ENCODE results near the gene RYR1.

The RYR1 gene

DNA sequence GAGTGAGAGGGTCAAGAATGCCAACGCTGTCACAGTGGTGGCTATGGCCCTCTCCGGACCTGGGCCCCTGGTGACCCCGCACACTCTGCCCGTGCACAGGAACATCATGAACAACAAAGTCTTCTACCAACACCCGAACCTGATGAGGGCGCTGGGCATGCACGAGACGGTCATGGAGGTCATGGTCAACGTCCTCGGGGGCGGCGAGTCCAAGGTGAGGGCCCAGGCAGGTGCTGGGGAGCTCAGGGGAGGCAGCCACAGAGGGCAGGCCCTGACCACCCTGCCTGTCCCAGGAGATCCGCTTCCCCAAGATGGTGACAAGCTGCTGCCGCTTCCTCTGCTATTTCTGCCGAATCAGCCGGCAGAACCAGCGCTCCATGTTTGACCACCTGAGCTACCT is 62.6 kb downstream of the RYR1 start:
- TF ChIP-seq ZFX (IDR thresholded peaks at IDR 0.05), result no peak
- TF ChIP-seq CTCF (conservative IDR thresholded peaks at IDR 0.05), result no peak
- H3K27ac ChIP-seq, result no peak overlapping the region

DNA sequence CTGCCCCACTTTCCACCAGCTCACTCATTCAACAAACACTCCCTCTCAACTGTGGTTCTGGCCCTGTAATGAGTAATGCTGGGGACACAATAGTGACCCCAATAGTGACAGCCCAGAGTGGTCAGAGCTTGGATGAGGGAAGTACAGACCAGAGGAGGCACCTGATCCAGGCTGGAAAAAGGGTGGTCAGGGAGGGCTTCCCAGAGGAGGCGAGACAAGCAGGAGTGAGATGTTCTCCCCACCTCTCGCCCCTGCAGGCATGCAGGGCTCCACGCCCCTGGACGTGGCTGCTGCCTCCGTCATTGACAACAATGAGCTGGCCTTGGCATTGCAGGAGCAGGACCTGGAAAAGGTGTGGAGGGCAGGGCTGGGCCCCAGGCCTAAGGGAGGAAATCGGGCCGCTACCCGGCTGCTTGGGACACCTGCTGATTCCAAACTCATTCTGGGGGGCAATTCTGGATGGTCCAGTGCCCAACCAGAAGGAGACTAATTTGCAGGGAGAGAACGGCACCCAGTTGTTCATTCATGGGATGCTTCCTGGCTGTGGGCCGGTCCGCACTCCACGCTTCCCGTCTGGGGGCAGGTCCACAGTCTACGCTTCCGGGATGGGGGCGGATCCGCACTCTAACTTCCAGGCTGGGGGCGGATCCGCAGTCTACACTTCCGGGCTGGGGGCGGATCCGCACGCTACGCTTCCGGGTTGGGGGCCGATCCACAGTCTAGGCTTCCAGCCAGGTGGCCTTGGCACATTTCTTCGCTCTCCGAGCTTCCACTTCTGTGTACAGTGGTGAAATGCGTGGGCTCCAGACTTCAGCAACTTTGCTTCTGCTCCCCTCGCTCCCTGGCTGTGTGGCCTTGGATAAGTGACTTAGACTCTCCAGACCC is 63.4 kb downstream of the RYR1 start:
- TF ChIP-seq CTCF (conservative IDR thresholded peaks at IDR 0.05), result no peak
- no peak for TF ChIP-seq ZFX (IDR thresholded peaks at IDR 0.05)
- H3K27ac ChIP-seq, result no peak overlapping the region

DNA sequence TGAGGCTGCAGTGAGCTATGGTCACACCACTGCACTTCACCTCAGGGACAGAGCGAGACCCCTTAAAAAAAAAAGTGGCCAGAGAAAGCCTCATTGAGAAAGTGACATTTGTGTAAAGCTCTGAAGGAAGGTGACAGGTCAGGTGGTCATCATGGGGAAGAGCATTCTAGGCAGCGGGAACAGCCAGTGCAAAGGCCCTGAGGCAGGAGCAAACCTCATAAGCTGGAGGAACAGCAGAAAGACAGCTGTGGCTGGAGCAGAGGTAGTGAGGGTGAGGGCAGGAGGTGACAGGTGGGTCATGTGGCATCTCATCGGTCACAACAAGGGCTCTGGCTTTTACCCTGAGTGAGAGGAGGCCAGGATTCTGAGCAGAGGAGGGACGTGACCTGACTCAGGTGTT is 64.4 kb downstream of the RYR1 start:
- TF ChIP-seq ZFX (IDR thresholded peaks at IDR 0.05) (no peak), CTCF (conservative IDR thresholded peaks at IDR 0.05) (no peak)
- no peak overlapping the region for H3K27ac ChIP-seq

- no peak overlapping the region for H3K27ac ChIP-seq
- TF ChIP-seq ZFX (IDR thresholded peaks at IDR 0.05), result no peak
- no peak for TF ChIP-seq CTCF (conservative IDR thresholded peaks at IDR 0.05)
Measured at GRCh38 chr19:38499532-38499931, 66.0 kb downstream of the RYR1 start.

GRCh38 chr19:38500450-38500849 is 67.0 kb downstream of the RYR1 start:
- H3K27ac ChIP-seq, result no peak overlapping the region
- TF ChIP-seq CTCF (conservative IDR thresholded peaks at IDR 0.05) (no peak), ZFX (IDR thresholded peaks at IDR 0.05) (no peak)

- H3K27ac ChIP-seq, result no peak overlapping the region
- TF ChIP-seq ZFX (IDR thresholded peaks at IDR 0.05), result no peak
- TF ChIP-seq CTCF (conservative IDR thresholded peaks at IDR 0.05), result no peak; the same call in 1 of the 2 replicates
Measured at GRCh38 chr19:38502410-38503076, 69.1 kb downstream of the RYR1 start.

DNA sequence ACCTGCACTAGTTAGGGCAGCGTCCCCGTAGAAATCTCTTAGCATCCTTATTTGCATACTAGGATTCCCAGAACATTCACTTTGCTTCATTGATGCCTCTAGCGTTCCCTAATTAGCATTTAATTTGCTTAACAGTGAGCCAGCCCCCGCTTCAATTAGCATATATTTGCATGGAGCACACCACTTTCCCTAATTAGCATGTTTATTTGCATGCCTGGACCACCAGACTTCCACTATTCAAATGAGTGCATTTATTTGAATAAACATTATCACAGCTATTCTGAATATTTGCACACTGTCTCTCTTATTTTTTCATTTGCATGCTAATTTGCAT is 69.6 kb downstream of the RYR1 start:
- no peak overlapping the region for H3K27ac ChIP-seq
- no peak for TF ChIP-seq ZFX (IDR thresholded peaks at IDR 0.05)
- TF ChIP-seq CTCF (conservative IDR thresholded peaks at IDR 0.05), result no peak; the same call in 1 of the 2 replicates

Measured in C4-2B (cell line).